GM21360 (cell line): ENCODE data around the gene PRAMEF18.
"Not testable (repeated sequence)": the region's sequence is repeated elsewhere in the genome, so short reads cannot be mapped to it uniquely, and the experiment has no call there.

Experiments used
- ATAC-seq: cut with Tn5 transposase; IDR thresholded peaks from one replicate; pipeline ENCODE4 v1.9.1; 2021; ENCODE audit warnings: mild to moderate bottlenecking, moderate library complexity; ENCODE audit not compliant: unreplicated experiment

PRAMEF18 gene

DNA sequence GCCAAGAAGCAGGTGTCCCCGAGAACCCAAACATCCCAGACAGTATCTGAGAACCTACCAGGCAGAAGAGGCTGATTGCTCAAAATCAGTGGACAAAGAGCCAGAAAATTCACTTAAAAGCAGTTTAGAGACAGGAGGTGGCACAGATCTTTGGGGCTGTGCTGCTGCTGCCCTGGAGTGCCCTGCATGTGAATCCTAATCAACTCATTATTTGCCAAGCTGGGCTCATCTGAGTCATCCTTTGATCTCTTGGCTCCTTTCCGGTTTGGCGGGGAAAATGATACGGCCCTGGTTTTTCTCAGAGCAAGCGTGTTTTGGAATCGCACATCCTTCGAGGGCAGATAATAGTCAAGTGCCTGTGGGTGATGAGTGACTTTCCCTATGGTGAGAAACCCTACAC is 9.3 kb downstream of the PRAMEF18 start:
- not testable (repeated sequence) for ATAC-seq

DNA sequence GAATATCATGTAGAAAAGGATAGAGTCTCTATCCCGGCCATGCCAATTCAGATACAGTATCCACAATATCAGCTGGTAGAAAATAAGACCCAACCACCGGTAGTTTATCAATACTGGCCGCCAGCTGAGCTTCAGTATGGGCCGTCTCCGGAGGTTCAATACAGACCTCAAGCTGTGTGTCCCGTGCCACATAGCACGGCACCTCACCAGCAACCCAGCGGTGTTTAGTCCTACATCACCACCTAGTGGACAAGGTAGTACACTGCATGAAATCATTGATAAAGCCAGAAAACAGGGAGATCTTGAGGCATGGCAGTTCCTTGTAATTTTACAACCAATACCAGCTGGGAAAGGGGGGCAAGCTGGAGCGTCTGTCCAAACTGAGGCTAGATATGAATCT is 17.2 kb downstream of the PRAMEF18 start:
- ATAC-seq, result not testable (repeated sequence)

DNA sequence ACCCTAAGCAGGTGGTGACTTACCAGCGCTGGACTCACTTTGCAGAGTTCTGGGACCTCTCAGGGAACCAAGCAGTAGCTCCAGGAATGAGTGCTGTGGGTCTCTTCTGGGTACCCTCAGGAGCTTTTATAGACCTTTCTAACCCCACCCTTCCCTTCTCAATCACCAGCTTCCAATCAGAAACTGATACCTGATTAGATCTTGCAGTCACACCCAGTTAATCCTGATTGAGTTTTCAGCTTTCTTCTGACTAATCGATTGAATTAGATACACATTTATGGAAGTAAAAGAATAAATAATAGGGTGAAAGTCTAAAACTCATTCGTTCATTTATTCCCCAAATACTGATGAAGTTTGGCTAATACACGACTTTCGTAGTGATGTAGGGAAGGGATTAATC is 24.6 kb downstream of the PRAMEF18 start, which contains the start of gene PRAMEF13:
Gene PRAMEF13, minus strand, starts transcription at position 101 of the 400 bp plus-strand sequence. CDS start 1,820 bp downstream, outside the sequence.
- not testable (repeated sequence) for ATAC-seq
